Brain microvascular endothelial cell (primary cell): ENCODE data around the gene MAP3K13.

Experiments used
- DNase-seq: peaks from one replicate; pipeline ENCODE4 v3.0.0-alpha.2; 2020
- H3K27ac ChIP-seq: fragments of 250-450 bp; sonication (Bioruptor Pico); 2 replicates; pipeline ENCODE4 v1.5.1; 2020; ENCODE audit warnings: mild to moderate bottlenecking, moderate library complexity
- H3K27me3 ChIP-seq: fragments of 250-450 bp; sonication (Bioruptor Pico); replicated peaks from 2 replicates; pipeline ENCODE4 v1.5.1; 2020; ENCODE audit warnings: mild to moderate bottlenecking
- H3K36me3 ChIP-seq: fragments of 250-450 bp; sonication (Bioruptor Pico); replicated peaks from 2 replicates; pipeline ENCODE4 v1.5.1; 2020; ENCODE audit warnings: mild to moderate bottlenecking
- H3K4me3 ChIP-seq: 2 replicates; pipeline ENCODE4 v1.5.1; 2011; ENCODE audit warnings: low read depth, mild to moderate bottlenecking, control low read depth, low read length, moderate library complexity
- in situ Hi-C: cut with HindIII; loops from 2 replicates; pipeline ENCODE4 v1.10.0; 2017; ENCODE audit warnings: low sequenced_read_pairs, low pct_ligation_motif_present
- TF ChIP-seq, protein P1 (sequence below): IDR thresholded peaks from 2 replicates; pipeline ENCODE4 v1.5.1; 2011; ENCODE audit warnings: low read depth, mild to moderate bottlenecking, moderate library complexity, low read length, control low read depth, inconsistent platforms; ENCODE audit errors: missing control alignments

The MAP3K13 gene

GRCh38 chr3:185319801-185320200 lies 43.1 kb upstream of the MAP3K13 start:
- Histone ChIP-seq H3K27ac (no peak overlapping the region), H3K4me3 (no peak overlapping the region), H3K27me3 (no peaks in the 10 kb centered on the region), H3K36me3 (no peaks in the 10 kb centered on the region)
- in situ Hi-C loops = no loop called here
- TF ChIP-seq, protein P1, sequence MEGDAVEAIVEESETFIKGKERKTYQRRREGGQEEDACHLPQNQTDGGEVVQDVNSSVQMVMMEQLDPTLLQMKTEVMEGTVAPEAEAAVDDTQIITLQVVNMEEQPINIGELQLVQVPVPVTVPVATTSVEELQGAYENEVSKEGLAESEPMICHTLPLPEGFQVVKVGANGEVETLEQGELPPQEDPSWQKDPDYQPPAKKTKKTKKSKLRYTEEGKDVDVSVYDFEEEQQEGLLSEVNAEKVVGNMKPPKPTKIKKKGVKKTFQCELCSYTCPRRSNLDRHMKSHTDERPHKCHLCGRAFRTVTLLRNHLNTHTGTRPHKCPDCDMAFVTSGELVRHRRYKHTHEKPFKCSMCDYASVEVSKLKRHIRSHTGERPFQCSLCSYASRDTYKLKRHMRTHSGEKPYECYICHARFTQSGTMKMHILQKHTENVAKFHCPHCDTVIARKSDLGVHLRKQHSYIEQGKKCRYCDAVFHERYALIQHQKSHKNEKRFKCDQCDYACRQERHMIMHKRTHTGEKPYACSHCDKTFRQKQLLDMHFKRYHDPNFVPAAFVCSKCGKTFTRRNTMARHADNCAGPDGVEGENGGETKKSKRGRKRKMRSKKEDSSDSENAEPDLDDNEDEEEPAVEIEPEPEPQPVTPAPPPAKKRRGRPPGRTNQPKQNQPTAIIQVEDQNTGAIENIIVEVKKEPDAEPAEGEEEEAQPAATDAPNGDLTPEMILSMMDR = no peak
- DNase-seq = no peak

GRCh38 chr3:185320949-185321348 lies 42.0 kb upstream of the MAP3K13 start:
- Histone ChIP-seq H3K4me3 (no peak overlapping the region), H3K27me3 (no peaks in the 10 kb centered on the region), H3K36me3 (no peaks in the 10 kb centered on the region), H3K27ac (no peak overlapping the region)
- no peak for DNase-seq
- in situ Hi-C loops = no loop called here
- TF ChIP-seq, protein P1 = no peak

DNA sequence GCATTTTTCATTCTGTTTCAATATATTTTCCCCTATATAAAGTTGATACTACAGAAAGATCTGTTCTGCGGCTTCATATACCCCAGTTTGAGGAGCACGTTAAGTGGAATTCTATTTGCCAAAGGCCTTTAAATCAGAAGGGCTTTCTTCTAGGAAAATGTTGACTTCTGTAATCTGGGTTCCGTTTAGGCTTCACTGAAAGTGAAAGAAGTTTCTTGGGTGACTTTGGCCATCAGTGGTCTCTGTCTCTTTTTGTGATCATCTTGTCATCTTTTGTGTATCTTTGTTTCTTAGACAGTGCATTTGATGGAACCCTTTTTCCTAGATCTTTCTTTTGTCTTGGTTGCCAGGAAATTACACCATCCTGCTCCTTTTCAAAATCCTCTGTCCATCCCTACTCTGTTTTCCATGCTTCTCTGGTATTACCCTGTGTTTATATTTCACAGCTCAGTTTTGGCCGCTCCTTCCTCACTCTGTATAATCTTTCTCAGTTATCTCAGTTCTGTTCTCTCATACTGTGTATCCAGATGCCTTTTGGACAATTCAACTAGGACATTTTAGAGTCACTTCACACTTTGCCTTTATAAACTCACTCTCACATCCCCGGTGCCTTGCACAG lies 40.7 kb upstream of the MAP3K13 start:
- Histone ChIP-seq H3K27ac (no peak overlapping the region), H3K4me3 (no peak overlapping the region), H3K36me3 (no peaks in the 10 kb centered on the region), H3K27me3 (no peaks in the 10 kb centered on the region)
- in situ Hi-C loops = no loop called here
- no peak for DNase-seq
- TF ChIP-seq, protein P1 = no peak

DNA sequence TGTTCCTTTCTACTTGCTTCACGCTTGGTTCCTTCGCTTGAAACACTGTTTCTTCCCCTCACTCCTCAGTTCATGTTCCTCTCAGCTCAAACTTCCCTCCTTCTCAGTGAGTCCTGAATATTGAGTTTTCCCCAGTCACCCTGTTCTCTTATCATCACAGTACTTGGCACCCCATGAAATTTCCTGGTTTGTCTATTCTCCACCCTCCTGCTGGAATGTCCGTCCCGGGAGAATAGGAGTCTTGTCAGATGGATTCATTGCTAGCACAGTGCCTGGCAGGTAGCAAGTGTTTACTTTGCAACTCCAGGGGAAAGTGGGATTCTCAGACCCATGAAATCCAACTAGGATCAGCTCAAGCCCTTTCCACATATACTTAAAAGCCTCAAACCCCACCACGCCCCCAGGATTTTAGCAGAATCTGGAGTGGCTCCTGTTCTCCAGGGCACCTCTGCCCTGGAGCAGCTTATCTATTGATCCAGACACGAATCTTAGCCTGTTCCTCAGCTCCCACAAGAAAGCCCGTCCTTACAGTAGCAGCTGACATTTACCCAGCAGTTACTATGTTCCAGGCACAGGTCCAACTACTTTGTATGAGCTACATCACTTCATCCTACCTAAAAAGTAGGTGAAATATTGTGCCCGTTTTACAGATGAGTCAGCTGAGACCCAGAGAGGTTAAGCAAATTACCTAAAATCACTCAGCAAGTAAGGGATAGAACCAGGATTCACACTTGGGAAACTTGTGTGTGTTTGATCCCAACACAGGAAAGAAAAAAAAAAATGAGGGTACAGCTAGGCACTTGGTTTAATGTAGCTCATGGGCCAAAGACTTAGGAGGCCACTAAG lies 36.8 kb upstream of the MAP3K13 start:
- in situ Hi-C loops = no loop called here
- no peaks in the 10 kb centered on the region for H3K27me3 ChIP-seq
- H3K4me3 ChIP-seq = no peak overlapping the region
- no peak for DNase-seq
- TF ChIP-seq, protein P1 = no peak
- no peak overlapping the region for H3K27ac ChIP-seq
- no peaks in the 10 kb centered on the region for H3K36me3 ChIP-seq

DNA sequence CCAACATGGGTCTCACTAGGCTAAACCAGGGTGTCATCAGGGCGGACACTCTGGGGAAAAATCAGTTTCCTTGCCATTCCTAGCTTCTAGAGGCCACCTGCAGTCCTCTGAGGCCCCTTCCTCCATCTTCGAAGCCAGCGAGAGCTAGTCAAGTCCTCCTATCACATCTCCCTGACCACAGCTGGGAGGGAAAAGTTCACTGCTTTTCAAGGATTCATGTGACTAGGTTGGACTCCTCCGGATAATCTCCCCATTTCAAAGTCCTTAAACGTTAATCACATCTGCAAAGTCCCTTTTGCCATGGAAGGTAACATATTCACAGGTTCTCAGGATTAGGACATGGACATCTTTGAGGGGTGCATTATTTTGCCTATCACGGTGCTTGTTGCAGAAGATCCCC lies 35.9 kb upstream of the MAP3K13 start:
- Histone ChIP-seq H3K36me3 (no peaks in the 10 kb centered on the region), H3K27me3 (no peaks in the 10 kb centered on the region), H3K27ac (no peak overlapping the region), H3K4me3 (no peak overlapping the region)
- TF ChIP-seq, protein P1 = no peak
- no peak for DNase-seq
- in situ Hi-C loops = no loop called here
